Suprapubic skin (tissue), 3 donors: Measurements from ENCODE around the gene DHDH.

Source experiments
- CTCF ChIP-seq, 2 donors: fragments of 200-600 bp in 1 of 2; fragments of 450-650 bp in 1 of 2; sonication (generic) in 1 of 2; IDR thresholded peaks; one replicate each; pipeline ENCODE4 v1.5.1; 2016 to 2019; ENCODE audit warnings: antibody characterized with exemption in 2 of 2, mild to moderate bottlenecking in 1 of 2, moderate library complexity in 1 of 2
- POLR2A ChIP-seq, 2 donors: fragments of 450-650 bp; IDR thresholded peaks; one replicate each; pipeline ENCODE4 v1.6.1; 2017; ENCODE audit warnings: antibody characterized with exemption in 2 of 2, mild to moderate bottlenecking in 2 of 2, moderate library complexity in 2 of 2

- TF ChIP-seq POLR2A (IDR thresholded peaks at IDR 0.05): no peak
- TF ChIP-seq CTCF (IDR thresholded peaks at IDR 0.05): no peak
Measured at GRCh38 chr19:48967346-48968178, 34.1 kb downstream of the DHDH start.
